Osteoblast (primary cell): Measurements from ENCODE around the gene SH2D6. TPM values are rescaled to one million over a fixed set of nuclear protein-coding genes. Genes with fewer than 3 reads are reported as not detected.

ENCODE experiments used
- DNase-seq: peaks from one replicate; pipeline ENCODE4 v3.0.0; 2011; ENCODE audit warnings: low spot score, mixed read lengths; ENCODE audit not compliant: insufficient read length; ENCODE audit errors: missing footprints
- H2AFZ ChIP-seq: 2 replicates; pipeline ENCODE4 v1.6.0; 2011; ENCODE audit warnings: mild to moderate bottlenecking, low read length
- H3K27ac ChIP-seq: 2 replicates; pipeline ENCODE4 v1.5.1; 2011; ENCODE audit warnings: mild to moderate bottlenecking, low read depth, low read length, moderate library complexity
- H3K27me3 ChIP-seq: 2 replicates; pipeline ENCODE4 v1.6.0; 2012; ENCODE audit warnings: mild to moderate bottlenecking, control low read depth, inconsistent platforms, low read length, moderate library complexity; ENCODE audit not compliant: insufficient read depth
- H3K36me3 ChIP-seq: 2 replicates; pipeline ENCODE4 v1.5.1; 2011; ENCODE audit warnings: mild to moderate bottlenecking, low read length, control low read depth, moderate library complexity; ENCODE audit not compliant: insufficient read depth
- H3K4me1 ChIP-seq: 2 replicates; pipeline ENCODE4 v1.5.1; 2011; ENCODE audit warnings: mild to moderate bottlenecking, low read length, control low read depth, moderate library complexity; ENCODE audit not compliant: insufficient read depth
- H3K4me2 ChIP-seq: 2 replicates; pipeline ENCODE4 v1.6.0; 2011; ENCODE audit warnings: mild to moderate bottlenecking, low read length; ENCODE audit not compliant: insufficient read depth
- H3K4me3 ChIP-seq: fragments of 200-600 bp; sonication (generic); 3 replicates; pipeline ENCODE4 v1.5.1; 2012; ENCODE audit warnings: mild to moderate bottlenecking, low read length, inconsistent platforms; ENCODE audit not compliant: insufficient read depth
- H3K79me2 ChIP-seq: 2 replicates; pipeline ENCODE4 v1.6.0; 2012; ENCODE audit warnings: mild to moderate bottlenecking, low read length, control low read depth, inconsistent platforms; ENCODE audit not compliant: insufficient read depth
- H3K9me3 ChIP-seq: 2 replicates; pipeline ENCODE4 v1.5.1; 2011; ENCODE audit warnings: low read depth, low read length, control low read depth
- H4K20me1 ChIP-seq: 2 replicates; pipeline ENCODE4 v1.6.0; 2012; ENCODE audit warnings: mild to moderate bottlenecking, low read length, control low read depth; ENCODE audit not compliant: insufficient read depth
- total RNA-seq: library from RNA; depleted of rRNA; stranded (reverse); fragments of >200 nt; gene quantifications from 2 replicates; pipeline ENCODE4 v1.2.3, GENCODE V29; 2012
- TF ChIP-seq, protein P1 (sequence below): IDR thresholded peaks from 2 replicates; pipeline ENCODE4 v1.5.1; 2011; ENCODE audit warnings: mild to moderate bottlenecking, low read depth, low read length, moderate library complexity; ENCODE audit errors: extremely low read depth

The SH2D6 gene
- total RNA-seq, 1 donor = under 0.01 TPM

DNA sequence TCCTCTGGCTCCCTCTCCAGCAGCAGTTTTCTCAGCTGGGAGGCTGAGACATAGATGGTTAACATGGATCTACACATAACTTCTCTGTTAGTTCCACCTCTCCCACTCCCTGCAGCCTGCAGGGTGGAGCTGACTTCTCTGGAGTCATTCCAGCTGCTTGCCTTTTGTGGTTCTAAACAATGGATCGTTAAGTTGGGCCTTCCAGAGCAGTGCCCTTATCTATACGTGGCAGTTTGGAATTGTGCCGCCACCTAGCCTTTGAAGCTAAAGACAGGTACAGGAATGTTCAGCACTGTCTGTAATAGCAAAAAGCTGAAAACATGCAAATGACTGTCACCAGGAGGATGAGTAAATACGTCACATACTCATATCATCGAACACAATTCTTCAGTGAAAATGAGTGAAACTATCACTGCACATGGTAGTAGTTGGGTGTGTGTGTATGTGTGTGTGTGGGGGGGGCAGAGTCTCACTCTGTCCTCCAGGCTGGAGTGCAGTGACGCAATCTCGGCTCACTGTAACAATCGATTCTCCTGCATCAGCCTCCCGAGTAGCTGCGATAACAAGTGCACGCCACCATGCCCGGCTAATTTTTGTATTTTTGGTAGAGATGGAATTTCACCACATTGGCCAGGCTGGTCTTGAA, 50.3 kb downstream of the SH2D6 start:
- H3K4me1 ChIP-seq = peaks cover 8% of the 10 kb centered on the region
- no peaks in the 10 kb centered on the region for H3K79me2 ChIP-seq
- no peaks in the 10 kb centered on the region for H3K27me3 ChIP-seq
- H3K4me3 ChIP-seq = no peak overlapping the region
- no peaks in the 10 kb centered on the region for H3K36me3 ChIP-seq
- H3K9me3 ChIP-seq = no peaks in the 10 kb centered on the region
- TF ChIP-seq, protein P1, sequence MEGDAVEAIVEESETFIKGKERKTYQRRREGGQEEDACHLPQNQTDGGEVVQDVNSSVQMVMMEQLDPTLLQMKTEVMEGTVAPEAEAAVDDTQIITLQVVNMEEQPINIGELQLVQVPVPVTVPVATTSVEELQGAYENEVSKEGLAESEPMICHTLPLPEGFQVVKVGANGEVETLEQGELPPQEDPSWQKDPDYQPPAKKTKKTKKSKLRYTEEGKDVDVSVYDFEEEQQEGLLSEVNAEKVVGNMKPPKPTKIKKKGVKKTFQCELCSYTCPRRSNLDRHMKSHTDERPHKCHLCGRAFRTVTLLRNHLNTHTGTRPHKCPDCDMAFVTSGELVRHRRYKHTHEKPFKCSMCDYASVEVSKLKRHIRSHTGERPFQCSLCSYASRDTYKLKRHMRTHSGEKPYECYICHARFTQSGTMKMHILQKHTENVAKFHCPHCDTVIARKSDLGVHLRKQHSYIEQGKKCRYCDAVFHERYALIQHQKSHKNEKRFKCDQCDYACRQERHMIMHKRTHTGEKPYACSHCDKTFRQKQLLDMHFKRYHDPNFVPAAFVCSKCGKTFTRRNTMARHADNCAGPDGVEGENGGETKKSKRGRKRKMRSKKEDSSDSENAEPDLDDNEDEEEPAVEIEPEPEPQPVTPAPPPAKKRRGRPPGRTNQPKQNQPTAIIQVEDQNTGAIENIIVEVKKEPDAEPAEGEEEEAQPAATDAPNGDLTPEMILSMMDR = no peak
- no peak overlapping the region for H3K27ac ChIP-seq
- no peak overlapping the region for H3K4me2 ChIP-seq
- H4K20me1 ChIP-seq = no peaks in the 10 kb centered on the region
- no peak for DNase-seq
- peak overlapping the region; percentile 11 for H2AFZ ChIP-seq

DNA sequence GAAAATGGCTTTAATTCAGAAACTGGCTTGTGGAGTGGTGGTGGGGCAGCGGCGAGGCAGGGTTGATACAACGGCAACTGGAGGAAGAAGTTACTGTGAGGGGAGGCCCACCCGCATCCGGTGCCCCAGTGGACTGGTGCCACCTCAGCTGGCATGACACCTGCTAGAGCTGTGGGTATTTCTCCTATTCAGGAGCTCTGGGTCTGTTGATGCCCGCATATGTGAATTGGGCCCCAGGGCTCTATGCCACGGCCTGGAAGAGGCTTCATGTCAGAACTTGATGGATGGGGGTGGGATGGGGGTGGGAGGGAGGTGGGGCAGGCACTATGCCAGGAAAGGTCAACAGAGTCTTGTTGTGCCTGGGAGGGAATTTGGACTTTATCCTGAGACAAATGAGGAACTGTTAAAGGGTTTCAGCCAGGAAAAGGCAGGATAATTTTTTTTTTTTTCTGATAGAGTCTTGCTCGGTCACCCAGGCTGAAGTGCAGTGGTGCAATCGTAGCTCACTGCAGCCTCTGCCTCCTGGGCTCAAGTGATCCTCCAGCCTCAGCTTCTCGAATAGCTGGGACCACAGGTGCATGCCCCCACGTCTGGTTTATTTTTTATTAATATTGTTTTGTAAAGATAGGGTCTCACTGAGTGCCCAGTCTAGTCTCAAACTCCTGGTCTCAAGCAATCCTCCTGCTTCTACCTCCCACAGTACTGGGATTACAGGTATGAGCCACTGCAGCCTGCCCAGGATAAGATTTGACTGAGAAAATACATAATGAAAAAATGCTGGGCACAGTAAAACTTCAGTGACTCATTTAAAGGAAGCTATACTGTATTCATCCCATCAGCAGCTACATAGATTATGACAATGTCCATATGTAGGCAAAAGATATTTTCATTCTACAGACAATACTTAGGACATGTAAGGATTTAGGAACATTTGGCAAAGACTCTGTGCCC, 52.6 kb downstream of the SH2D6 start:
- no peaks in the 10 kb centered on the region for H4K20me1 ChIP-seq
- no peak overlapping the region for H2AFZ ChIP-seq
- no peak overlapping the region for H3K4me2 ChIP-seq
- H3K9me3 ChIP-seq = no peaks in the 10 kb centered on the region
- TF ChIP-seq, protein P1 = no peak
- H3K36me3 ChIP-seq = no peaks in the 10 kb centered on the region
- no peaks in the 10 kb centered on the region for H3K79me2 ChIP-seq
- no peaks in the 10 kb centered on the region for H3K27me3 ChIP-seq
- H3K4me3 ChIP-seq = no peak overlapping the region
- DNase-seq = no peak
- H3K4me1 ChIP-seq = peaks cover 12% of the 10 kb centered on the region
- H3K27ac ChIP-seq = no peak overlapping the region

DNA sequence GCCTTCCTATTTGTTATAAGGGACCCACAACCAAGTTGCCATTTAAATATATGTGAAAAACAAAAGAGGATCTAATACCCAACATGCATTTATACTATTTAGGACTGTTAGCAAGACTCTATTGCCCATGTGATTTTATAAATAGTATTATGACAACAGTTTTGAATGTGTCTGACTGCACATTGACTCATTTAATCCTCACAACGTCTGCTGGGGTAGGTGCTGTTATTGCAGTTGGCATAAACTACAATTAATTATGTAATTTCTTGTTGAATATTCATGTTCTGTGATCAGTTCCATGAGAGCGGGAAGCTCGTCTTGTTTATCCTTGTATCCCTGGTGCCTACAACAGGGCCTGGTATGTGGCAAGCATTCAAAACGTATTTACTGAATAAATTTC, 53.7 kb downstream of the SH2D6 start:
- H3K4me2 ChIP-seq = no peak overlapping the region
- no peaks in the 10 kb centered on the region for H4K20me1 ChIP-seq
- H3K27me3 ChIP-seq = no peaks in the 10 kb centered on the region
- no peak overlapping the region for H2AFZ ChIP-seq
- no peak overlapping the region for H3K4me3 ChIP-seq
- H3K27ac ChIP-seq = no peak overlapping the region
- no peaks in the 10 kb centered on the region for H3K36me3 ChIP-seq
- no peak for DNase-seq
- peaks cover 12% of the 10 kb centered on the region for H3K4me1 ChIP-seq
- no peaks in the 10 kb centered on the region for H3K9me3 ChIP-seq
- TF ChIP-seq, protein P1 = no peak
- no peaks in the 10 kb centered on the region for H3K79me2 ChIP-seq
